Skin epidermis (tissue), 12 donors: Measurements from ENCODE around the gene CNDP2.
A peak's percentile ranks its signal among the peaks of the same experiment; 100 is the strongest.

Source experiments
- H3K27ac ChIP-seq, 21 experiments: fragments of 200-600 bp; sonication (generic) in 11 of 21; one replicate each; pipeline ENCODE4 v1.5.0; 2020; ENCODE audit warnings: mild to moderate bottlenecking in 3 of 21, inconsistent platforms in 2 of 21, moderate library complexity in 2 of 21
- H3K4me3 ChIP-seq, 7 experiments: fragments of 200-600 bp; sonication (generic) in 2 of 7; one replicate each; pipeline ENCODE4 v1.5.0; 2020; ENCODE audit warnings: inconsistent platforms in 2 of 7, mild to moderate bottlenecking in 2 of 7, moderate library complexity in 1 of 7

The CNDP2 gene

GRCh38 chr18:74465775-74466174 is 30.4 kb upstream of the CNDP2 start:
- no peak overlapping the region for H3K27ac ChIP-seq
- H3K4me3 ChIP-seq = no peak overlapping the region

- Histone ChIP-seq H3K4me3 (no peak overlapping the region), H3K27ac (peak overlapping the region in 5 of 21 experiments; percentile 39 to 69 (median 47))
Observed at GRCh38 chr18:74468547-74469061, 27.6 kb upstream of the CNDP2 start.

- Histone ChIP-seq H3K27ac (no peak overlapping the region), H3K4me3 (no peak overlapping the region)
Observed at GRCh38 chr18:74472312-74472711, 23.9 kb upstream of the CNDP2 start.

GRCh38 chr18:74473976-74474640 is 22.1 kb upstream of the CNDP2 start:
- Histone ChIP-seq H3K27ac (no peak overlapping the region), H3K4me3 (no peak overlapping the region)

- no peak overlapping the region for H3K27ac ChIP-seq
- H3K4me3 ChIP-seq = no peak overlapping the region
Observed at GRCh38 chr18:74476140-74476539, 20.0 kb upstream of the CNDP2 start.

- no peak overlapping the region for H3K4me3 ChIP-seq
- peak overlapping the region in 1 of 21 experiments; percentile 1 for H3K27ac ChIP-seq
Observed at GRCh38 chr18:74477771-74478170, 18.4 kb upstream of the CNDP2 start.

GRCh38 chr18:74478316-74478715 is 17.8 kb upstream of the CNDP2 start:
- Histone ChIP-seq H3K27ac (peak overlapping the region in 1 of 21 experiments; percentile 1), H3K4me3 (no peak overlapping the region)

- Histone ChIP-seq H3K4me3 (no peak overlapping the region), H3K27ac (peak overlapping the region in 2 of 21 experiments; percentile 20 to 55)
Observed at GRCh38 chr18:74478880-74479279, 17.3 kb upstream of the CNDP2 start.

GRCh38 chr18:74479486-74480148 is 16.5 kb upstream of the CNDP2 start:
- Histone ChIP-seq H3K4me3 (no peak overlapping the region), H3K27ac (peak overlapping the region in 3 of 21 experiments; percentile 20 to 58 (median 55))

- H3K27ac ChIP-seq = peak overlapping the region in 3 of 21 experiments; percentile 20 to 71 (median 55)
Observed at GRCh38 chr18:74480149-74480651, 16.0 kb upstream of the CNDP2 start.

GRCh38 chr18:74482697-74483096 is 13.5 kb upstream of the CNDP2 start:
- Histone ChIP-seq H3K27ac (no peak overlapping the region), H3K4me3 (no peak overlapping the region)

More at GRCh38 chr18:74480149-74480651, 16.0 kb upstream of the CNDP2 start:
- no peak overlapping the region for H3K4me3 ChIP-seq

GRCh38 chr18:74486119-74486849 is 9.9 kb upstream of the CNDP2 start:
- Histone ChIP-seq H3K4me3 (no peak overlapping the region), H3K27ac (peak overlapping the region in 2 of 21 experiments; percentile 27 to 68)

- no peak overlapping the region for H3K4me3 ChIP-seq
- no peak overlapping the region for H3K27ac ChIP-seq
Observed at GRCh38 chr18:74488354-74488753, 7.8 kb upstream of the CNDP2 start.

- H3K27ac ChIP-seq = no peak overlapping the region
Observed at GRCh38 chr18:74488864-74489263, 7.3 kb upstream of the CNDP2 start.

GRCh38 chr18:74489676-74490075 is 6.5 kb upstream of the CNDP2 start:
- Histone ChIP-seq H3K4me3 (no peak overlapping the region), H3K27ac (no peak overlapping the region)

More at GRCh38 chr18:74488864-74489263, 7.3 kb upstream of the CNDP2 start:
- H3K4me3 ChIP-seq = no peak overlapping the region

GRCh38 chr18:74492259-74492658 is 3.9 kb upstream of the CNDP2 start:
- H3K27ac ChIP-seq = no peak overlapping the region

GRCh38 chr18:74493689-74494088 is 2.5 kb upstream of the CNDP2 start:
- Histone ChIP-seq H3K27ac (no peak overlapping the region), H3K4me3 (no peak overlapping the region)

More at GRCh38 chr18:74492259-74492658, 3.9 kb upstream of the CNDP2 start:
- H3K4me3 ChIP-seq = no peak overlapping the region

- Histone ChIP-seq H3K27ac (no peak overlapping the region), H3K4me3 (no peak overlapping the region)
Observed at GRCh38 chr18:74494514-74494913, 1.6 kb upstream of the CNDP2 start.

GRCh38 chr18:74496508-74497323 is 553 bp downstream of the CNDP2 start:
- H3K27ac ChIP-seq = peak overlapping the region; percentile 79 to 99 (median 94)
- peak overlapping the region; percentile 69 to 91 (median 84) for H3K4me3 ChIP-seq
